ENCODE measurements around the gene KCNA10. TPM values are rescaled to one million over a fixed set of nuclear protein-coding genes. Genes with fewer than 3 reads are reported as not detected.

Gene KCNA10
- total RNA-seq, 1 experiment from 2014 or later: not detected

GRCh38 chr1:110509655-110510054 is 9.3 kb downstream of the KCNA10 start:
- no peaks in the 10 kb centered on the region for H3K79me1 ChIP-seq (ENCODE audit: insufficient read depth, low read depth, low read length, poor library complexity, severe bottlenecking)
- DNase-seq: no peak
- H4K91ac ChIP-seq (ENCODE audit: insufficient read length, low read depth, low read length): no peak overlapping the region
- H3K4ac ChIP-seq (ENCODE audit: low read depth, low read length): no peak overlapping the region
- H2BK20ac ChIP-seq (ENCODE audit: low read depth, low read length, poor library complexity, severe bottlenecking): no peak overlapping the region
- H2BK120ac ChIP-seq (ENCODE audit: low read depth, low read length, poor library complexity, severe bottlenecking): no peak overlapping the region
- H3K27ac ChIP-seq (ENCODE audit: insufficient read length, low read depth, low read length): no peak overlapping the region
- no peak overlapping the region for H4K8ac ChIP-seq (replicated peaks; ENCODE audit: insufficient read length, low read depth, low read length)
- H3K79me2 ChIP-seq (ENCODE audit: insufficient read depth, low read length): no peaks in the 10 kb centered on the region
- no peak overlapping the region for H2AK5ac ChIP-seq (ENCODE audit: insufficient read length, low read length)
- H4K5ac ChIP-seq (ENCODE audit: insufficient read length, low read depth, low read length): no peak overlapping the region
- Mint-ChIP-seq H3K36me3 (ENCODE audit: insufficient read depth in 1 of 3, low read depth in 3 of 3) (no peaks in the 10 kb centered on the region; a peak in 1 of 7 replicates), H3K4me1 (peaks cover 18 to 19% of the 10 kb centered on the region in 2 experiments), H3K9me3 (peaks cover 2 to 3% of the 10 kb centered on the region in 2 experiments; a peak in 3 of 5 replicates), H3K27me3 (ENCODE audit: low read depth) (peaks cover 9% of the 10 kb centered on the region), H3K4me3 (no peak overlapping the region), H3K27ac (no peak overlapping the region)
- no CpG with 5 or more reads among the region's 6 CpGs for WGBS (ENCODE audit: extremely low coverage, insufficient read length, low lambda C conversion rate)
- H3K4me1 ChIP-seq (ENCODE audit: insufficient read depth, low read length): no peaks in the 10 kb centered on the region
- H4K20me1 ChIP-seq (ENCODE audit: control insufficient read depth, insufficient read depth, insufficient read length): no peaks in the 10 kb centered on the region
- H2BK12ac ChIP-seq (ENCODE audit: insufficient read length, low read depth, low read length): no peak overlapping the region
- H3K9ac ChIP-seq (ENCODE audit: extremely low read depth, insufficient read length, low read length): no peak overlapping the region
- no peak for TF ChIP-seq CTCF (conservative IDR thresholded peaks at IDR 0.05)
- no peak overlapping the region for H2AFZ ChIP-seq (ENCODE audit: low read length)
- H3K4me2 ChIP-seq (ENCODE audit: insufficient read depth, insufficient read length, low read length): no peak overlapping the region
- no peaks in the 10 kb centered on the region for H3K23me2 ChIP-seq (ENCODE audit: insufficient read length, low read depth, low read length, poor library complexity, severe bottlenecking)
- H3K56ac ChIP-seq (ENCODE audit: insufficient read length, low read depth, low read length): no peak overlapping the region
- H3K27me3 ChIP-seq (ENCODE audit: insufficient read depth, low read length): no peaks in the 10 kb centered on the region
- no peaks in the 10 kb centered on the region for H3K9me3 ChIP-seq (ENCODE audit: control insufficient read depth, low read depth, low read length)
- H3K14ac ChIP-seq (ENCODE audit: insufficient read depth, low read length): no peak overlapping the region
- H2BK15ac ChIP-seq (ENCODE audit: low read depth, low read length): no peak overlapping the region
- no peak overlapping the region for H3K23ac ChIP-seq (ENCODE audit: insufficient read length, low read depth, low read length)
- H3T11ph ChIP-seq (ENCODE audit: low read length): no peak overlapping the region
- no peak overlapping the region for H3K18ac ChIP-seq (ENCODE audit: insufficient read length, low read depth, low read length)
- no peak overlapping the region for H2BK5ac ChIP-seq (ENCODE audit: insufficient read length, low read length)

All from H9 (cell line).